GM18951 (cell line): ENCODE results near the gene ABCC11.

ENCODE experiments used
- POLR2A ChIP-seq: IDR thresholded peaks from 4 replicates; pipeline ENCODE4 v1.6.1; 2011; ENCODE audit warnings: mild to moderate bottlenecking; ENCODE audit not compliant: insufficient read length, insufficient read depth; ENCODE audit errors: extremely low read depth
- in situ Hi-C: fragments of 300-500 bp; cut with MboI; formaldehyde crosslinking; loops from one replicate; pipeline ENCODE4 v1.12.0; 2022; ENCODE audit warnings: low sequenced_read_pairs, mixed read lengths, inconsistent platforms; ENCODE audit not compliant: unreplicated experiment

Gene ABCC11

DNA sequence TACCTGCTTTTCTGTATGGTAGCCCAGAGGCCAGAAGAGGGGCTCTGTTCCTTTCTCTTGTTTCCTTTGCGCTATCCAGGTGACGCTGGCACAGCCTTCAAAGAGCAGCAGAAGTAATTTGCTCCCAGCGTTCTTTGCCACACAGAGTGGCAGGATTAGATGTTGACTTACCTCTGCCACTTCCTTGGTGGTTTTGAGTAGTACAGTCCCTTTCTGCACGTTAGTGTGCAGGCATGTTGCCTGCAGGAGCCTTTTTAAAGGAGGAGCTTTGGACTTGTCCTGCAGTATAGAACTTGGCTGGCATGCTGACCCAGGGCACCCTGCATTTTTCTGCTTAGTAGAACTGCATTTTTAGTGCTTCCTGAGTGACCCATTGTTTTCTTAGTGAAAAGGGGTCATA, at the start of gene ABCC11:
Gene ABCC11 (minus strand): TSS at position 229 of the 400 bp plus-strand sequence. CDS start 15,618 bp downstream, outside the sequence.
- TF ChIP-seq POLR2A: no peak
- in situ Hi-C loops: no loop called here

DNA sequence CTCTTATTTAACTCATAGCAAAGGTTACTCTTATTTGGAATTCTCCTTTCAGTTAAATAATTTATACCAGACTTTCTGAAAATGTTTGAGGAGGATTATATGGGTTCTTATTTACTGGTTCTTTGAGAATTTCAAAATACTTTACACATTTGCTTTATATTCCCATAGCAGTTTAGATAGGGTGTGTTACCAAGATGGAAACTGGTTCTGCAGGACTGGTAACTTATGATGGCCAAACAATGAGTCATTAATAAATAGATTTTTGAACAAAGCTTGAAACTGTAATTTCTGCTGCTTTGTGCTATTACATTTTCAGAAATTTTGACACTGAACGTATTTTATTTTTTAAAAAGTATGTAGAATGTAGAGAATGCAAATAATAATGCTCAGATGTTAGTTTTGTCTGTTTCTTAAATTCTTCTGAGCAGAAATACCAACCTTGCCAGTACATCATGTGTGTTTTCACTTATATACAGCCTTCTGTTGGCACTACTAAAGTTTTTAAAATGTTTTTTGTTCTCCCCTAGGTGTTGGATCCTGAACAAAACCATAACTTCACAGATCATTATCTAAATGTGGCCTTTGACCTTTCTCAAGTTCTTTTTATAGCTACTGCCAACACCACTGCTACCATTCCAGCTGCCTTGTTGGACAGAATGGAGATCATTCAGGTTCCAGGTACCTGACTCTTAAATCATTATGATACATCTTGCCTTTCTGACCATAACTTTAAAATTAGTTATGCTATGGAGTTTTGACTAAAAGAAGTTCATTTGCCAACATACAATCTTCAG, 48.3 kb upstream of the ABCC11 start:
- in situ Hi-C loops: no loop called here
- TF ChIP-seq POLR2A: no peak

DNA sequence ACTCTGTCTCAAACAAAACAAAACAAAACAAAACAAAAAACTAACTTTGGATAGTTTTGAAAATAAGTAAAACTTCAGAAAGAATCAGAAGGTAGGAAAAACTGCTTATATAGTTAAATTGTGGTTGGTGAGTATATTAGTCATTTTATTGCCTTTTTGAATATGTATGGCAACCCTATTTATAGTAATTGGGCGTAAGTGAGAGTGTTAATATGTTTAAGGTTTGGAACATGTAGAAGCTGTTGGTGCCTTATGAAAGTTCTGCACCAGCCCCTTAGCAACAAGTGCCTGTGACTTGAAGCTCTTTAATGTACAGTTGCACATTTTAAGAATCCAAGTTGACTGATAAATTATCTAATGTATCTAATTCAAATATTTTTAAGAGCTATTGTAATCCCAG, 47.4 kb upstream of the ABCC11 start:
- in situ Hi-C loops: no loop called here
- no peak for TF ChIP-seq POLR2A

DNA sequence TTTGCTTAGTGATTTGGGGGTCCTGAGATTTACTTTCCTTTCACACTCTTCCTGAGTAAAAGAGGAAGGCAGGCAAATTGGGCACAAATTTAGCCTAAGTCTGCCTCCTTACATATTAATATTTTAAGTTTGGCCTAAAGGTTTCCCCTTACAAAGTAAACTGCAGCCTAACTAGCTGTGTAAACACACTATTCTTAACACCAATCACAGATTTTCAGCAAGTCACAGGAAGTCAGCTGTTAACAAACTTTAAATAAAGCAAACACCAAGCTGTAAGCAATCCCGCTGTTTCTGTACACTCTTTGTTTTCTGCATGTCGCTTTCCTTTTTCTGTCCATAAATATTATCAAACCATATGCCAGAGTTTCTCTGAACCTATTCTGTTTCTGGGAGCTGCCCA, 45.1 kb upstream of the ABCC11 start:
- TF ChIP-seq POLR2A: no peak
- in situ Hi-C loops: no loop called here

DNA sequence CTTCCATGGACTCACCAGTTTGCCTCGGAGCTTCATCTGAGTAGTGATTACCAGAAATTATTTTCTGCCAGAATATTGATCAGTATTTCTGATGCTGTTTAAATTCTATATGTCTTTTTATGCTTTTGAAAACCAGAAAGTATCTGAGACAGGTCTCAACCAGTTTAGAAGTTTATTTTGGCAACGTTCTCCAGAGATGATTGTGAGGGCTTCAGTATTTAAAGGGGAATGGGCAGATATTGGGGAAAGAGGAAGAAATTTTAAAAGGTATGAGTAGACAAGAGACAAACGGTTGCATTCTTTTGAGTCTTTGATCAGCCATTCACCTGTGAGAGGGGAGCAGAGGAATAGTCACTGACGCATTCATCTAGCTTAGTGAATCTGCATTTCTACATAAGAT, 44.4 kb upstream of the ABCC11 start:
- in situ Hi-C loops: no loop called here
- TF ChIP-seq POLR2A: no peak

DNA sequence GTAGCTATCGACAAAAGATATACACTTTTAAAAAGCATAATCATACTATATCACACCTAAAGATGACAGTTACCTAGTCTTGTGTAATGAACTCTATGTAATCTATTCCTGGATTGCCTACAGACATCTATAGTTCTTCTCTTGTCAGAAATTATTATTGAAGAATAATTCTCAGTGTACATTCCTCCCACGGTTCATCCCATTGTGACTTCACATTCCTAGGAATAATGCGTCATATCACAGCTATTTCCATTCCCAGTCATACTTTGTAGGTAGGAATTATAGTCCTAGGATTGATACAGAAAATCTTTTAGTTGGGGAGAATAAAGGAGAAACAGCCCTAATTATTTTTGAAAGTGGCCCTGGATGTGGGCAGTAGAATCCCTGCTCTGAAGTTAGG, 44.0 kb upstream of the ABCC11 start:
- no peak for TF ChIP-seq POLR2A
- in situ Hi-C loops: no loop called here

DNA sequence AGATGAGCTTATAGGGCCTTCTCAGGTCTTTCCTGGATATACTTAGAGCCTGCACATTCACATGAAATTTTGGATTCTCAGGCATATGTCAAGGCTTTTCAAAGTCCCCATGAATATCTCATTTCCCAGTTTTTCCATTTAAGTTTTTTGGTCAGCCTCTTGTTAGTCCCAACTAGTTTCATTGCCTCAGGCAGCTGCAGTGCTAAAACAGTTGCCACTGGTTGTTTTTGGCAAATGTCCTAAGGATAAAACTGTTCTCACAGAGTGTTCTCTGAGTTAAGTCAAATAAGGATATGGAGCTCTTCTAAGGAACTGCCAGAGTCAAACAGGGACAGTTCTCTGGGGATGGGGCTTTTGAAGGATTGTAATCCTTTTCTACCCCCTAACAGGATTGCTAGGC, 39.9 kb upstream of the ABCC11 start:
- TF ChIP-seq POLR2A: no peak
- in situ Hi-C loops: no loop called here

DNA sequence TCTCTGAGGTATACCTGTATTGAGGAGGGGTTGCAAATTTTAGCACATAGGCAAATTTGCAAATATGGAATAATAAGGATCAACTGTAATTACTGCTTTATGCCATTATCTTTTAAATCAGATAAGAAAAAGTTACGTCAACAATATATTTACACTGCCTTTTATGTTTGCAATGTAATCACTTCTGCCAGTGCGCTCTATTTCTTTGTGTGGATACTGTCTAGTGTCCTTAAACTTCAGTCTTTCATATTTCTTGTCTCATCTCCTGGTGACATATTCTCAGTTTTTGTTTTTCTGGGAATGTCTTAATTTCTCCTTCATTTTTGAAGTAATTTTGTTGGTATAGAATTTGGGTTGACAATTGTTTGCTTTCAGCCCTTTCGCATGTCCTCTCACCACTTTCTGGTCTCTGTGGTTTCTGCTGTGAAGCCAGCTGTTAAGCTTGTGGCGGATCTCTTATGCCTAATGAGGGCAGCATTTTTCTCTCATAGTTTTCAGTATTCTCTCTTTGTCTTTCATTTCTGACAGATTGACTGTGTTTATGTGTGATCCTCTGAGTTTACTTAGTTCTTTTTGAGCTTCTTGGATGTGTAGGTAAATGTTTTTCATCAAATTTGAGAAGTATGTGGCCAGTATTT, 37.6 kb upstream of the ABCC11 start:
- in situ Hi-C loops: no loop called here

DNA sequence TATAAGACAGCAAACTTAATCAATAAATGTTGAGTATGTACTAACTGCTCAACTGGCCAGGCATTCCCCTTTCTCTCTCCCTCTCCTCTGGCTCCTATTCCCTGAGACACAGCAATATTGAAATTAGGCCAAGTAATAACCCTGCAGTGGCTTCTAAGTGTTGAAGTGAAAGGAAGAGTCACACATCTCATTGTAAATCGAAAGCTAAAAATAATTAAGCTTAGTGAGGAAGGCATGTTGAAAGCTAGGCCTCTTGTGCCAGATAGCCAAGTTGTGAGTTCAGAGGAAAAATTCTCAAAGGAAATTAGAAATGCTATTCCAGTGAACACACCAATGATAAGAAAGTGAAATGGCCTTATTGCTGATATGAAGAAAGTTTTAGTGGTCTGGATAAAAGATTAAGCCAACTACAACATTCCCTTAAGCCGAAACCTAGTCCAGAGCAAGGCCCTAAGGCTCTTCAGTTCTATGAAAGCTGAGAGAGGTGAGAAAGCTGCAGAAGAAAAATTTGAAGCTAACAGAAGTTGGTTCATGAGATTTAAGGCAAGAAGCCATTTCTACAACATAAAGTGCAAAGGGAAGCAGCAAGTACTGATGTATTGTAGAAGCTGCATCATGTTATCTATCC, 35.4 kb upstream of the ABCC11 start:
- no peak for TF ChIP-seq POLR2A
- in situ Hi-C loops: no loop called here

More for the DNA sequence above, 37.6 kb upstream of the ABCC11 start:
- no peak for TF ChIP-seq POLR2A

DNA sequence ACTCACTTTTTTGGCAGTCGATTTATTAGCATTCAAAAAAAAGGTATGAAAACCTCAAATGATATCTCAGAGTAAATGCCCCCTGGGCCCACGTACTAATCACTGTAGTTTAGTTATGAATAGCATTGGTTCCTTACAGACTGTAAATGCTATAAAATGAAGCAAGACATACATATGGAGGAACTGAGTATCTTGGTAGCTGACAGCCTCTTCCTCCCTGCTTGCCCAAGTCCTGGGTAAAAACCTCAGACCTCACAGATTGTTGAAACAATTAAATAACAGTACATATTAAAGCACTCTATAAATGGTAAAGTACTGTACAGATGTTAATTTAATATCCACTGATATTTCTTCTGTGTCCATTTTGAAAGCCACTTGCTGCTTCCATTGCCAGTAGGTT, 33.2 kb upstream of the ABCC11 start:
- TF ChIP-seq POLR2A: no peak

DNA sequence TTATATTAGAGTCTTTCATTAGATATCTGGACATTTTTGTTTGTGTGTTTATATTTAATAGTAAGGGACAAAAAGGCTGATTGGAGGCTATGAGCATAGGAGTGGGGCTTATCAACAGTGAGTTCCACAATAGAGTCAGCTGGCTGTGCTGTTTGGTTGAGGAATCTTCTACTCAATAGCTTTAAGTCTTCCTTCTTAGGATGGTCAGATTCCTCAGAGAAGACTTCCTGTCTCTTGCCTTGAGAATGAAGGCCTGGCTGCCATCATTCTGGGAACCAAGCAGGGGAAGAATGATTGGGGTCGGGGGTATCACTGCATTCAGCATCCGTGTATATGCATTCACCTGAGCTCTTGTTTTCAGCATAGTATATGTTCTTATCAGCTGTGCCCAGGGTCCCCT, 31.9 kb upstream of the ABCC11 start:
- in situ Hi-C loops: no loop called here
- TF ChIP-seq POLR2A: no peak

More for the DNA sequence above, 33.2 kb upstream of the ABCC11 start:
- in situ Hi-C loops: no loop called here

DNA sequence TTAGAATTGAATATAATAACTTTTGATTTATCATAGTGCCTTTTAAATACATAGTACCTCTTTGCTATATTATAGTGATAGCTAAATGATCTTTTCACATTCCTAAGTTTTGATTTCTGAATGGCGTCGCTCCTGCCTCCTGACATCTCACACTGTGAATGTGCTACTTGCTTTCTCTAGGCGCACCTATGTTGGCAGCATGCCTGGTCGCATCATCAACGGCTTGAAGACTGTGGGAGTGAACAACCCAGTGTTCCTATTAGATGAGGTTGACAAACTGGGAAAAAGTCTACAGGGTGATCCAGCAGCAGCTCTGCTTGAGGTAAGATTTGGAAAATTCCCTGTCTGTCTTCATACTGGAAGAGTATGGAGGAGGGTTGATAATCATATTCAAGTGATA, 29.8 kb upstream of the ABCC11 start:
- no peak for TF ChIP-seq POLR2A
- in situ Hi-C loops: no loop called here

DNA sequence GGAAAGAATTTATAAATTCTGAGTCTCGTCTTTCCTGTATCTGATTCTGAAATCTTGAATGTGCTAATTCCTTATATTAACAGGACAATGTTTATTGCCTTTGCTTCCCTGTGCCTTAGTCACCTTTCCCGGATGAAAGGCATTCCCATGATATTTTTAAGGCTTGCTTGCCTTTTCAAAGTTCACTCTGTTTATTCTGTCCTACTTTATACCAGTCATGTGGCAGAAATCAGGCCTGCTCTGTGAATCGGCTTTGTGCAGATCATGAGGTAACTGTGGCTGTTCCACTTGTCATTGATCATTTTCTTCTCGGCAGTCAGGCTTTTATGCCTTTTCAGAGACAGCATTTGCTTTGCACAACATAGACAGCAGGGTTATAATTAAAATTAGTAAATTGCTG, 28.8 kb upstream of the ABCC11 start:
- in situ Hi-C loops: no loop called here
- no peak for TF ChIP-seq POLR2A

DNA sequence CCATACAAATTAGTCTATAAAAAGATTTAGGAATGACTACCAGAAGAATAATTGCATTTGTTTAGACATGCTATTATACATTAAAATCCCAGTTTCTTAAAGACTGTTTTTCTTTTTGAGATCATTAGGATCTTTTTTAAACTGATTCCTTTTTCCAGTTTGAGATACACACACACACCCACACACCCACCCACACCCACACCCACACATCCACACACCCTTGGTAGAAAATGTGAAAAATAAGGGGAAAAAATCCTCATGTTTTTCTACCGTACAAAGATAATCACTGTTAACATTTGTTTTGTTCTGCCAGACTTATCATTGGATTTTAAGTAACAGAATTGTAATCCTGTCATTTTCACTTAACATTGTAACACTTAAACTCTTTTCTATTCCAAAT, 27.1 kb upstream of the ABCC11 start:
- in situ Hi-C loops: no loop called here

More for the DNA sequence above, 27.1 kb upstream of the ABCC11 start:
- TF ChIP-seq POLR2A: no peak
